ENCODE results near the gene METTL27. TPM values are rescaled to one million over a fixed set of nuclear protein-coding genes. Genes with fewer than 3 reads are reported as not detected.
A peak's percentile ranks its signal among the peaks of the same experiment; 100 is the strongest.
"Not testable (repeated sequence)": the region's sequence is repeated elsewhere in the genome, so short reads cannot be mapped to it uniquely, and the experiment has no call there.

Gene METTL27
- polyA plus RNA-seq, 4 donors: 0.89 to 14.4 (median 2.5) TPM

- Histone ChIP-seq H3K27ac (ENCODE audit: low read depth in 1 of 3, low read length in 2 of 3) (no peak overlapping the region), H3K9me3 (ENCODE audit: control insufficient read depth in 2 of 2, insufficient read depth in 1 of 2, low read depth in 1 of 2, low read length in 1 of 2) (peaks cover 0 to 11% of the 10 kb centered on the region in 2 donors), H3K4me1 (ENCODE audit: control insufficient read depth in 3 of 3, insufficient read depth in 2 of 3, low read depth in 1 of 3, low read length in 2 of 3) (peaks cover 0 to 15% (median 0%) of the 10 kb centered on the region in 3 donors), H3K36me3 (ENCODE audit: control insufficient read depth in 3 of 3, insufficient read depth in 2 of 3, low read depth in 1 of 3, low read length in 3 of 3) (no peaks in the 10 kb centered on the region), H3K27me3 (ENCODE audit: control insufficient read depth in 3 of 3, insufficient read depth in 3 of 3, low read length in 3 of 3) (no peaks in the 10 kb centered on the region), H3K4me3 (ENCODE audit: low read depth in 1 of 3, low read length in 3 of 3) (no peak overlapping the region)
- 55 to 83% (median 75%) methylated on average over 3 to 4 of the region's 4 CpGs for WGBS, 3 donors
- FAIRE-seq (no peak), DNase-seq (no peak)
Measured at GRCh38 chr7:73810998-73811360, 31.3 kb downstream of the METTL27 start.

GRCh38 chr7:73809467-73809951 lies 32.8 kb downstream of the METTL27 start:
- Histone ChIP-seq H3K4me3 (ENCODE audit: low read depth in 1 of 3, low read length in 3 of 3) (peak overlapping the region in 1 of 3 donors; percentile 6), H3K9me3 (ENCODE audit: control insufficient read depth in 2 of 2, insufficient read depth in 1 of 2, low read depth in 1 of 2, low read length in 1 of 2) (peaks cover 0 to 11% of the 10 kb centered on the region in 2 donors), H3K27me3 (ENCODE audit: control insufficient read depth in 3 of 3, insufficient read depth in 3 of 3, low read length in 3 of 3) (no peaks in the 10 kb centered on the region), H3K36me3 (ENCODE audit: control insufficient read depth in 3 of 3, insufficient read depth in 2 of 3, low read depth in 1 of 3, low read length in 3 of 3) (no peaks in the 10 kb centered on the region), H3K27ac (ENCODE audit: low read depth in 1 of 3, low read length in 2 of 3) (peak overlapping the region; percentile 47 to 86 (median 72)), H3K4me1 (ENCODE audit: control insufficient read depth in 3 of 3, insufficient read depth in 2 of 3, low read depth in 1 of 3, low read length in 2 of 3) (peaks cover 0 to 15% (median 0%) of the 10 kb centered on the region in 3 donors)
- DNase-seq (peak; percentile 78 to 81), FAIRE-seq (no peak)
- WGBS, 3 donors: 28 to 70% (median 55%) methylated on average over 21 of the region's 21 CpGs

GRCh38 chr7:73802459-73802858 lies 39.9 kb downstream of the METTL27 start:
- H3K36me3 ChIP-seq (ENCODE audit: control insufficient read depth in 3 of 3, insufficient read depth in 2 of 3, low read depth in 1 of 3, low read length in 3 of 3): no peaks in the 10 kb centered on the region
- no peaks in the 10 kb centered on the region for H3K27me3 ChIP-seq (ENCODE audit: control insufficient read depth in 3 of 3, insufficient read depth in 3 of 3, low read length in 3 of 3)
- WGBS, 3 donors: 14 to 70% (median 35%) methylated on average over 4 of the region's 4 CpGs
- H3K27ac ChIP-seq (ENCODE audit: low read depth in 1 of 3, low read length in 2 of 3): peak overlapping the region in 1 of 3 donors; percentile 38
- FAIRE-seq: no peak
- H3K4me1 ChIP-seq (ENCODE audit: control insufficient read depth in 3 of 3, insufficient read depth in 2 of 3, low read depth in 1 of 3, low read length in 2 of 3): peaks cover 2 to 11% (median 5%) of the 10 kb centered on the region in 3 donors
- H3K9me3 ChIP-seq (ENCODE audit: control insufficient read depth in 2 of 2, insufficient read depth in 1 of 2, low read depth in 1 of 2, low read length in 1 of 2): no peaks in the 10 kb centered on the region
- no peak overlapping the region for H3K4me3 ChIP-seq (ENCODE audit: low read depth in 1 of 3, low read length in 3 of 3)
- peak in 1 of 2 donors; percentile 79 for DNase-seq

GRCh38 chr7:73801577-73801976 lies 40.7 kb downstream of the METTL27 start:
- H3K4me1 ChIP-seq (ENCODE audit: control insufficient read depth in 3 of 3, insufficient read depth in 2 of 3, low read depth in 1 of 3, low read length in 2 of 3): peaks cover 2 to 11% (median 5%) of the 10 kb centered on the region in 3 donors
- no peaks in the 10 kb centered on the region for H3K27me3 ChIP-seq (ENCODE audit: control insufficient read depth in 3 of 3, insufficient read depth in 3 of 3, low read length in 3 of 3)
- no peaks in the 10 kb centered on the region for H3K9me3 ChIP-seq (ENCODE audit: control insufficient read depth in 2 of 2, insufficient read depth in 1 of 2, low read depth in 1 of 2, low read length in 1 of 2)
- peak overlapping the region in 1 of 3 donors; percentile 38 for H3K27ac ChIP-seq (ENCODE audit: low read depth in 1 of 3, low read length in 2 of 3)
- DNase-seq: peak in 1 of 2 donors; percentile 79
- H3K36me3 ChIP-seq (ENCODE audit: control insufficient read depth in 3 of 3, insufficient read depth in 2 of 3, low read depth in 1 of 3, low read length in 3 of 3): no peaks in the 10 kb centered on the region
- 12 to 42% (median 21%) methylated on average over 1 of the region's 1 CpG for WGBS, 3 donors
- no peak for FAIRE-seq
- H3K4me3 ChIP-seq (ENCODE audit: low read depth in 1 of 3, low read length in 3 of 3): no peak overlapping the region

GRCh38 chr7:73799282-73800141 lies 42.8 kb downstream of the METTL27 start:
- no peaks in the 10 kb centered on the region for H3K36me3 ChIP-seq (ENCODE audit: control insufficient read depth in 3 of 3, insufficient read depth in 2 of 3, low read depth in 1 of 3, low read length in 3 of 3)
- no peaks in the 10 kb centered on the region for H3K27me3 ChIP-seq (ENCODE audit: control insufficient read depth in 3 of 3, insufficient read depth in 3 of 3, low read length in 3 of 3)
- no peak for FAIRE-seq
- H3K4me3 ChIP-seq (ENCODE audit: low read depth in 1 of 3, low read length in 3 of 3): no peak overlapping the region
- WGBS, 3 donors: 60 to 67% (median 63%) methylated on average over 10 of the region's 10 CpGs
- H3K9me3 ChIP-seq (ENCODE audit: control insufficient read depth in 2 of 2, insufficient read depth in 1 of 2, low read depth in 1 of 2, low read length in 1 of 2): no peaks in the 10 kb centered on the region
- H3K4me1 ChIP-seq (ENCODE audit: control insufficient read depth in 3 of 3, insufficient read depth in 2 of 3, low read depth in 1 of 3, low read length in 2 of 3): peaks cover 2 to 11% (median 5%) of the 10 kb centered on the region in 3 donors
- H3K27ac ChIP-seq (ENCODE audit: low read depth in 1 of 3, low read length in 2 of 3): no peak overlapping the region
- DNase-seq: peak in 1 of 2 donors; percentile 69

GRCh38 chr7:73797176-73797575 lies 45.1 kb downstream of the METTL27 start:
- not testable (repeated sequence) for H3K27me3 ChIP-seq (ENCODE audit: control insufficient read depth in 3 of 3, insufficient read depth in 3 of 3, low read length in 3 of 3); H3K36me3 ChIP-seq (ENCODE audit: control insufficient read depth in 3 of 3, insufficient read depth in 2 of 3, low read depth in 1 of 3, low read length in 3 of 3); DNase-seq; H3K27ac ChIP-seq (ENCODE audit: low read depth in 1 of 3, low read length in 2 of 3); FAIRE-seq; H3K4me3 ChIP-seq (ENCODE audit: low read depth in 1 of 3, low read length in 3 of 3); H3K9me3 ChIP-seq (ENCODE audit: control insufficient read depth in 2 of 2, insufficient read depth in 1 of 2, low read depth in 1 of 2, low read length in 1 of 2)
- peaks cover 5 to 32% (median 5%) of the 10 kb centered on the region in 3 donors for H3K4me1 ChIP-seq (ENCODE audit: control insufficient read depth in 3 of 3, insufficient read depth in 2 of 3, low read depth in 1 of 3, low read length in 2 of 3)
- WGBS, 3 donors: 94 to 96% (median 94%) methylated on average over 16 to 30 of the region's 34 CpGs

- not testable (repeated sequence) for H3K27me3 ChIP-seq (ENCODE audit: control insufficient read depth in 3 of 3, insufficient read depth in 3 of 3, low read length in 3 of 3); DNase-seq; H3K4me3 ChIP-seq (ENCODE audit: low read depth in 1 of 3, low read length in 3 of 3); H3K27ac ChIP-seq (ENCODE audit: low read depth in 1 of 3, low read length in 2 of 3); H3K36me3 ChIP-seq (ENCODE audit: control insufficient read depth in 3 of 3, insufficient read depth in 2 of 3, low read depth in 1 of 3, low read length in 3 of 3); H3K9me3 ChIP-seq (ENCODE audit: control insufficient read depth in 2 of 2, insufficient read depth in 1 of 2, low read depth in 1 of 2, low read length in 1 of 2); FAIRE-seq
- 57% methylated on average over 4 of the region's 6 CpGs; no CpG with 5 or more reads in 2 of the 3 donors for WGBS, 3 donors
- peaks cover 5 to 34% (median 5%) of the 10 kb centered on the region in 3 donors for H3K4me1 ChIP-seq (ENCODE audit: control insufficient read depth in 3 of 3, insufficient read depth in 2 of 3, low read depth in 1 of 3, low read length in 2 of 3)
Measured at GRCh38 chr7:73796656-73797055, 45.7 kb downstream of the METTL27 start.

GRCh38 chr7:73795188-73795587 lies 47.1 kb downstream of the METTL27 start:
- H3K4me3 ChIP-seq (ENCODE audit: low read depth in 1 of 3, low read length in 3 of 3); H3K27me3 ChIP-seq (ENCODE audit: control insufficient read depth in 3 of 3, insufficient read depth in 3 of 3, low read length in 3 of 3); FAIRE-seq; H3K27ac ChIP-seq (ENCODE audit: low read depth in 1 of 3, low read length in 2 of 3); H3K36me3 ChIP-seq (ENCODE audit: control insufficient read depth in 3 of 3, insufficient read depth in 2 of 3, low read depth in 1 of 3, low read length in 3 of 3); DNase-seq; H3K9me3 ChIP-seq (ENCODE audit: control insufficient read depth in 2 of 2, insufficient read depth in 1 of 2, low read depth in 1 of 2, low read length in 1 of 2): not testable (repeated sequence)
- peaks cover 0 to 25% (median 3%) of the 10 kb centered on the region in 3 donors for H3K4me1 ChIP-seq (ENCODE audit: control insufficient read depth in 3 of 3, insufficient read depth in 2 of 3, low read depth in 1 of 3, low read length in 2 of 3)
